GM21381 (cell line): Measurements from ENCODE around the gene ITGAX.

Experiments used
- ATAC-seq: cut with Tn5 transposase; IDR thresholded peaks from one replicate; pipeline ENCODE4 v1.9.1; 2021; ENCODE audit warnings: mild to moderate bottlenecking, moderate library complexity; ENCODE audit not compliant: unreplicated experiment

Gene ITGAX

GRCh38 chr16:31347445-31347844 lies 7.5 kb upstream of the ITGAX start:
- ATAC-seq: no peak

DNA sequence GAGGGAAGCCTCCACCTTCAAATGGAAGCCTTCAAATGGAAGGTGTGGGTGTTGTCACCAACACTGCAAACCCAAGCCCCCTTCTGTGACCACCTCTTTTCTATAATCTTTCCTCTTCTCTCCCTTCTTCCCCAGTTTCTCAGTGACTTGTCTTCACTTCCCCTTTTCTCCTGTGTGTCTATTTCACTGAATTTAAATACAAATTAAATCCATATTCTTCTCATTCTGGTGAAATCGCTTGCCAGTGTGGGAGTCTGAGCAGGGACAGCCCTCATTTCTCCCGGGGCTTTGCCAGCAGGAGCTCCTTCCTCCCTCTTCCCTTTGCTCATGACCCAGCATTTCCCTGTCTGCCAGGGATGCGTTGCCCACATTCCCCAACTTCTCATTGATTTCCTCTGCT lies 6.4 kb upstream of the ITGAX start:
- ATAC-seq: no peak

DNA sequence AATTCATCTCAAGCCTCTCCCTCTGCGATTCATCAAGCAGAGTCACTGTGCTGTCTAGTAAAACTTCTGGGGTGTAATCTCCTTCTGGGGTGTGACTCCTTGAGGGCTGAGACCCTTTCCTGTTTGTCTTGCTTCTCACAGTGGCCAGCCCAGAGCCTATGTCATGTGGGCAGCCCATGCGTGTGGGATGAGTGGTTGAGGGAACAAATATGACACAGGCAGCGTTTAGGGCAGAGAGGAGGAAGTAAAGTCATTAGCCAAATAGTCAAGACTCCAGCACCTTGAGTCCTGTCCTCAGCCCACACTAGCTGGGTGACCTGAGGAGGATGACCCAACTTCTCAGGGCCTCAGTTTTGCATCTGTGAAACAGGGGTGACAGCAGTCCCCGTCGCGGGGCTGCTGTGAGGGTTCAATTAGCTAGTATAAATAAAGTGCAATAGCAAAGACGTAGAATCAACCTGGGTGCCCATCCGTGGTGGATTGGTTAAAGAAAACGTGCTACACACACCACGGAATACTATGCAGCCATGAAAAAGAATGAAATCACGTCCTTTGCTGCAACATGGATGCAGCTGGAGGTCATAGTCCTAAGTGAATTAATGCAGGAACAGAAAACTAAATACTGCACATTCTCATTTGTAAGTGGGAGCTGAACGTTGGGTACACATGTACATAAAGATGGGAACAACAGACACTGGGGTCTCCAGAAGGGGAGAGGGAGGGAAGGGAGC lies 4.5 kb upstream of the ITGAX start:
- no peak for ATAC-seq

DNA sequence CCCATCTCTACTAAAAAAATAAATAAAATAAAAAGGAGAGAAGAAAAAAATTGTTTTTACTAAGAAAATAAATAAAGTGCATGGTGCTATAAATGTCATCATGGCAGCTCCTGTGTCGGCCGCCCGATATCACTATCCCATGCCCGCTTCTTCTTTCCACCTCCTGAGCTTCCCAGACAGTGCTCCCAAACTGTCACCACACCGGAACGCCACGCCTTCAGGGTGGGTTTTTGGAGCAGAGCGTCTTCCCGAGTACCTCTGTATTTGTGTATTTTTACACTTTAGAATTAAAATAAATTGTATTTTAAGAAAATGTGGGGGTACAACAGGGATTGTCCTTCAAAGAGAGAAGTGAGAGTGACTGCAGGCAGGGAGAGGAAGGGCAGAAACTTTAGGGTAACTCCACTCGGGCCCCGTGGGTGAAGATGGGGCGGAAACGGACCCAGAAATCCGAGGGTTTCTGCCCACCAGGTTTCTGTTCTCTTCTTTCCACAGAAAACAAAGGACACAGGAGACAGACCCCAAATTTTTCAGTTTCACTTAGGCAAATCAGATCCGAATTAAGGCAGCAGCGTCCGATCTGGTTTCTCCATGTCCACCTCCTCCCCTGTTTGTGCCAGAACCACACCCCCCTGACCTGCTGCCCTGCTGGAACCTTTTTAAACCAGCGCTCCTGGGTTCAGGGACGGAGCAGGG lies 3.6 kb upstream of the ITGAX start:
- no peak for ATAC-seq

DNA sequence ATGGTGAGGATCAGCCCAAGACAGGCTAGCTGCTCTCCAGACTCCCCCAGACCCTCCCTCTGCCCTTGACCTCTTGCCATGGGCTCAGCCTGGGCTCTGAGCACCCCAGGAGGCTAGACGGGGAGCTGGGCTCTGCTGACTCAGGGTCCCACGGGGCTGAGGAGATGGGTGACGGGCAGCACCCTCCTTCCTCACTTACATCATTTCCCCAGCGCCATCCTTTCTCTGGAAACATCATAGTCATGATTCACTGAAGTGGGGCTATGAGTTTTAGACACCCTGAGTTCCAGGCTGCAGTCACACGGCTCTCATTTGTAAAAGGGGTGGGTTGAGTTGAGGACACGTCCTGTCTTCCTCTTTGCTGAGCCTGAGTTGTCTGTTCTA lies 3.0 kb upstream of the ITGAX start:
- no peak for ATAC-seq

DNA sequence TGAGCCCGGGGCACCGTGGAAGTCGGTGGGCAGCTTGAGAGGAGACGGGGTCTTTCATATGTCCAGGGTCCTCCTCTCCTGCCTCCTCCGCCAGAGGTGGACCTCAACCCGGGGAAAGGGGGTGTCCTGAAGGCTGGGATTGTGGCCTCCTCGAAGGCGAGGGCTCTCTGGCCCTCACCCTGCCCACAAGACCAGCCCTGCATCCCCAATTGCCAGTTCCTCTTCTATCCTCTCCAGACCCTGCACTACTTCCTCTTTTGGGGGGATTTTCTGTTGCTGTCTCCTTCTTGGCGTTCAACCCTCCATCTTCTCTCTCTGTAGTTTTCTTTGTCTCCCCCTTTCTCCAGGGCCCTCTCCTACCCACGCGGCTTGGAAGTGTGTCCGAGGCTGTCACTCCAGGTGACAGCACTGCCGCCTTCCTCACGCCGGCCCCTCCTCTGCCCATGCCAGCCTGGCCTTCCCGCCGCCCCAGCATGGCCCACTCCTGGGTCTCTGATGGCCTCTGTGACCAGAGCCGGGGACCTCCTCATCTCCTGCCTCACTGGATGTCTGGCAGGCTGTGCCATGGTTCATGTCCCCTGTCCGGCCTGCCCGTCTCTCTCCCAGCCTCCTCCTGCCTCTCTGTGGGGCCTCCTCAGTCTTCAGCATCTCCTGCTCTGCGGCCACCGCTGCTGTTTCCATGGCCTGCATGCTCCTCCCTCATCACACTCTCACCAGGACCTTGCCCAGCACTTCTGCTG lies 2.4 kb upstream of the ITGAX start:
- ATAC-seq: no peak

DNA sequence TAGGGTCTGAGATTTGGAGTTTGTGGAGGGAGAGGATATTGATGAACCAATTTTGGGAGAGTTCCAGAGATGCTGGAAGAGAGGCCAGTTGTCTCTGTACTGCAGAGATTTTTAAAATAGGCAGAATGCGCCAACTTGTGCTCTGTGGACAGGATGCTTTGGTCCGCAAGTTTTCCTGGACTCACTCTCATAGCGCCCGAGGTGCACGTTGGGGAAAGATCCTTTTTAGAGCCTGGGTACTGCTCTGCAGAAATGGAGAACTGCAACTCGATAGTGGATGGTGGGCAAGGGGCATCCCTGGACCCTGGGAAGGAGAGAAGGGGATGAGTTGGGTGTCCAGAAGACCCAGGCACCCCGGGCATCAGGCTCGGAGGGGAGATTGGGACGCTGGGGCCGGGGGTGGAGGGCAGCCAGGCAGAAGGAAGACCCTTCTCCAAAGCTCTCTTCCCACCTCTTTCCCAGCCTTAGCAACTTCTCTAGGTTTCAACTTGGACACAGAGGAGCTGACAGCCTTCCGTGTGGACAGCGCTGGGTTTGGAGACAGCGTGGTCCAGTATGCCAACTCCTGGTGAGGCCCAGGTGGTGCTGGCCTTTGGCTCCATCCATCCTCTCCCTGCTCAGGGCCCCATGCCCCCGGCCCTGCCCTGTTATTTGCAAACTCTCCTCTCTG lies 590 bp downstream of the ITGAX start:
- no peak for ATAC-seq

DNA sequence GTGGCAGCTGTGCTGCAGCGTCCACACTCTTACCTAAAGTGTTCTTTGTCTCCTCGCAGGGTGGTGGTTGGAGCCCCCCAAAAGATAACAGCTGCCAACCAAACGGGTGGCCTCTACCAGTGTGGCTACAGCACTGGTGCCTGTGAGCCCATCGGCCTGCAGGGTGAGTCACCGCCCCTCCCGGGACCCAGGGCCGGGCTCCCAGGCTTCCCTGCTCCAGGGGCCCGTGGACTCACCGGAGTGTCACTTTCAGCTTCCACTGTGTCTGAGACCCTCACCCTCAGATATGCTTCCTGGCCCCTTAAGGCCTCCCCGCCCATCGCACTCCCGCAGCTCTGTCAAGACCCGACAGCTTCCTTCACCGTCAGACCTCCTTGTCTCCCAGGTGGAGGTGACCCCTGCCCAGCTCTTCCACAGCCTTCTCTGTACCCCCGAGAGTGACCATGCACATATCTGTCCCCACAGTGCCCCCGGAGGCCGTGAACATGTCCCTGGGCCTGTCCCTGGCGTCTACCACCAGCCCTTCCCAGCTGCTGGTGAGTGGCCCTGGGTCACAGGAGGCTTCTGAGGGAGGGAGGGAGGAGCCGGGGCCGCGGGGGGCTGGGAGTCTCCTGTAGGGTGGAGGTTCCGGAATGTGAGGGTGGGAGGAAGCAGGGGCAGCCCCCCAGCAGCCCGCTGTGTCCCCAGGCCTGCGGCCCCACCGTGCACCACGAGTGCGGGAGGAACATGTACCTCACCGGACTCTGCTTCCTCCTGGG lies 1.8 kb downstream of the ITGAX start:
- no peak for ATAC-seq

DNA sequence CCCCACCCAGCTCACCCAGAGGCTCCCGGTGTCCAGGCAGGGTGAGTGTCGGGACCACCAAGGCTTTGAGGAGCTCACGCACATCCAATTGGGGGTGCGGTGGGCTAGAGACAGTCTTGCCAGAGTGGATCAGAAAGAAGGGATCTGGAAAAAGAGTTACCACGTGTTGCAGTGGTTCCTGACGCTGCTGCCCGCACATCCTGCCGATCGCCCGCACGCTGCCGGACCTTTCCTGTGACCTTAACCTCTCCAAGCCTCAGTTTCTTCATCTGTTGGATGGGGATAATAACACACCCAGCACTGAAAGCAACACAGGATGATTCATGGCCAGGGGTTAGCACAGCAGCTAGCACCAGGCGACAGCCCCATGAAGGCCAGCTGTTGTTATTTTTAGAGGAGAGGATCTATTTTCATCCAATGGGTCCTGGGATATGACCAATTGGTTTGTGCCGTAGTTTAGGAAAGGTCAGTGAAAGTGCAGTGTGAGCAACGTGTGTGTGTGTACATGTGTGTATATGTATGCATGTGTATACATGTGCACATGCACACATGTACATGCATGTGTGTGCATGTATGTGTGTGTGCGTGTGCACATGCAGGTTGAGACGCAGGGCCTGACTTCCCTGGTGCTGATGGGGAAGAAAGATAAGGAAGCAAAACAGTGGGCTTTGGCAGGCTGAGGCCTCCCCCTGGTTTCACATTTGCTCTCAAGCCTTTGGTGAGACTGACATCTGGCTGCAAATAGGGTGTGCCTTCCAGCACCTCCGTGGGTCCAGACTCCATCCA lies 2.5 kb downstream of the ITGAX start:
- no peak for ATAC-seq

DNA sequence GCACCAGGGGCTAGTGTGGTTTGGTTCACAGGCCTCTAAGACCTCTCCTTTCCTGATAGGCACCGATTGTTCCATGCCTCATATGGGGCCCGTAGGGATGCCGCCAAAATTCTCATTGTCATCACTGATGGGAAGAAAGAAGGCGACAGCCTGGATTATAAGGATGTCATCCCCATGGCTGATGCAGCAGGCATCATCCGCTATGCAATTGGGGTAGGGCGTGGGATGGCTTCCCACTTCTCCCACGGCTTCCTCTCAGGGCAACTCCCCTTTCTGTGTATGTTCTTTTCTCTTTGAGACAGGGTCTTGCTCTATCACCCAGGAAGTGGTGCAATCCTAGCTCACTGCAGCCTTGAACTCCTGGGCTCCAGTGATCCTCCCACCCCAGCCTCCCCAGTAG lies 5.3 kb downstream of the ITGAX start:
- ATAC-seq: no peak

DNA sequence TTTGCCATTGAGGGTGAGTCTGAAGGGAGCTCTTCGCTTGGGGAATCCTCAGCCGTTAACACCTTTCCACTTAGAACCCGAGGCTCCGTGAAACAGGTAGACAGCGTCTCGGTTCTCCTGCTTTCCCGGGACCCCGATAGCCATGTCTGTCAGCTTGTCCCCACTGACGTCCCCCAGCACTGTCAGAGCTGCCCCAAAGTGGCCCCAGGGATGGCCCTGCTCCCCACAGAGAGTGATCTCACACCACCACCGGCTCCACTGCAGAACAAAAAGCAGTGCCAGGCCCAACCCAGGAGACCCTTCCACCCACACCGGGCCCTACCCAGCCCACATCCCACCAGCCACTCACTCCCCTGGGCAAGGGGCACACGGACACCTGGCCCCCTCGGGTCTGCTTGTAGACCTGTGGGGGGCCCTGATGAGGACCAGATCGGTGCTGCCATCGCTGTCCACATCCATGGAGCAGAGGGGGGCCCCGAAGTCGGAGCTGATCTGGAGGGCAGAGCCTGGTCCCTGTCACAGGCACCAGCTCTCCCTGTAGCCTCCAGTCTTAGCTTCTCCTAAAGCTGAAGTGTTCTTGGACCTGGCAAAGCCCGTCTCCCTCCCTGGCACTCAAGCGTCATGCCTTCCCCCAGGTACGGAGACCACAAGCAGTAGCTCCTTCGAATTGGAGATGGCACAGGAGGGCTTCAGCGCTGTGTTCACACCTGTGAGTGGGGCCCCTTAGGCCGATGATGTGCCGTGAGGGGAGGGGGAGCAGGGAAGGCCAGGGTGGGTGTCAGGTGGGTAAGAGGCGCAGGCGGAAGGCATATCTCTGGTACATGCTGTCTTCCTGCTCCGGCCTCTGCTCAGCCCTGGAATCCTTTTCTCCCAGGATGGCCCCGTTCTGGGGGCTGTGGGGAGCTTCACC lies 6.5 kb downstream of the ITGAX start:
- no peak for ATAC-seq

GRCh38 chr16:31362476-31363405 lies 7.8 kb downstream of the ITGAX start:
- no peak for ATAC-seq

GRCh38 chr16:31363721-31364120 lies 8.7 kb downstream of the ITGAX start:
- ATAC-seq: no peak

DNA sequence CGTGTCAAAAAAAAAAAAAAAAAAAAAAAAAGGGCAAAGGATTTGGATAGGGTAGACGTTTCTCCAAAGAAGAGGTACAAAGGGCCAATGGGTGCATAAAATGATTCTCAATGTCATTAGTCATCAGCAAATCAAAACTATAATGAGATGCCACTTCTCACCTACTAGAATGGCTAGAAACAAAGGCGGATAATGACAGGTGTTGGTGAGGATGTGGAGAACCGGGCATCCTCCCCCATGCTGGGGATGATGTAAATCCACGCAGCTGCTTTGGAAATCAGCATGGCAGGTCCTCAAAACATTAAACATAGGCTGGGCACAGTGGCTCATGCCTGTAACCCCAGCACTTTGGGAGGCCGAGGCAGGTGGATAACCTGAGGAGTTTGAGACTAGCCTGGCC lies 9.4 kb downstream of the ITGAX start:
- no peak for ATAC-seq

DNA sequence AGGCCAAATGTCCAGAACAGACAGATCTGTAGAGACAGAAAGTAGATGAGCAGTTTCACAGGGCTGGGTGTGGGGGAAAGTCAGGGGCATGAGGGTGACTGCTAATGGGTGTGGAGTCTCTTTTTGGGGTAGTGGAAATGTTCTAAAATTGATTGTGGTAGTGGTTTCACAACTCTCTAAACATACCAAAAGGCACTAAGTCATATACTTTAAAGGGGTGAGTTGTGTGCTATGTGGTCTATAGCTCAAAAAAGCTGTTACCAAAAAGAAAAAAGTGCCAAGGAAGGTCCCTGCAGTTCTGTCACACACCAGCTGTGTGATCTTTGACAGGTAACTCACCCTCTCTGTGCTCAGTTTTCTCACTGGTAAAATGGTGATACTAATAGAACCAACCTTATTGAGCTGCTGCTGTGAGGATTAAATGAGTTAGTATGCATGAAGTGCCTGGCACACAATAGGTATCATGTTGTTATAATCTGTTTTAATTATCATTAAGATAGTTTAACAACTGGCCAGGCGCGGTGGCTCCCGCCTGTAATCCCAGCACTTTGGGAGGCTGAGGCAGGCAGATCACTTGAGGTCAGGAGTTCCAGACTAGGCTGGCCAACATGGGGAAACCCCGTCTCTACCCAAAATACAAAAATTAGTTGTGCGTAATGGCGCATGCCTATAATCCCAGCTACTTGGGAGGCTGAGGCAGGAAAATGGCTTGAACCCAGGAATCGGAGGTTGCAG lies 10.3 kb downstream of the ITGAX start:
- peak; percentile 52 for ATAC-seq

DNA sequence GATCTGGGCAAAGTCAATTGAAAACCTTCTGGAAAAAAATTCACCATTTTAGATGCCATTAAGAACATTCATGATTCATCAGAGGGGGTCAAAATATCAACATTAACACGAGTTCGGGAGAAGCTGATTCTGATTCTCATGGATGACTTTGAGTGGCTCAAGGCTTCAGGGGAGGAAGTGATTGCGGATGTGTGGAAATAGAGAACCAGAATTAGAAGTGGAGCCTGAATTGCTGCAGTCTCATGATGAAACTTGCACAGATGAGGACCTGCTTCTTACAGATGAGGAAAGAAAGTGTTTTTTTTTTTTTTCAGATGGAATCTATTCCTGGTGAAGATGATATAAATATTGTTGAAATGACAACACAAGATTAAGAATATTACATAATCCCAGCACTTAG lies 12.9 kb downstream of the ITGAX start:
- no peak for ATAC-seq

- ATAC-seq: no peak
Observed at GRCh38 chr16:31371008-31371407, 16.0 kb downstream of the ITGAX start.
